Measurements from ENCODE around the gene IFRD1. TPM values are rescaled to one million over a fixed set of nuclear protein-coding genes. Genes with fewer than 3 reads are reported as not detected.
"Not testable (repeated sequence)": the region's sequence is repeated elsewhere in the genome, so short reads cannot be mapped to it uniquely, and the experiment has no call there.

The IFRD1 gene
- total RNA-seq, 1 donor from 2014 or later, result 24.6 TPM

DNA sequence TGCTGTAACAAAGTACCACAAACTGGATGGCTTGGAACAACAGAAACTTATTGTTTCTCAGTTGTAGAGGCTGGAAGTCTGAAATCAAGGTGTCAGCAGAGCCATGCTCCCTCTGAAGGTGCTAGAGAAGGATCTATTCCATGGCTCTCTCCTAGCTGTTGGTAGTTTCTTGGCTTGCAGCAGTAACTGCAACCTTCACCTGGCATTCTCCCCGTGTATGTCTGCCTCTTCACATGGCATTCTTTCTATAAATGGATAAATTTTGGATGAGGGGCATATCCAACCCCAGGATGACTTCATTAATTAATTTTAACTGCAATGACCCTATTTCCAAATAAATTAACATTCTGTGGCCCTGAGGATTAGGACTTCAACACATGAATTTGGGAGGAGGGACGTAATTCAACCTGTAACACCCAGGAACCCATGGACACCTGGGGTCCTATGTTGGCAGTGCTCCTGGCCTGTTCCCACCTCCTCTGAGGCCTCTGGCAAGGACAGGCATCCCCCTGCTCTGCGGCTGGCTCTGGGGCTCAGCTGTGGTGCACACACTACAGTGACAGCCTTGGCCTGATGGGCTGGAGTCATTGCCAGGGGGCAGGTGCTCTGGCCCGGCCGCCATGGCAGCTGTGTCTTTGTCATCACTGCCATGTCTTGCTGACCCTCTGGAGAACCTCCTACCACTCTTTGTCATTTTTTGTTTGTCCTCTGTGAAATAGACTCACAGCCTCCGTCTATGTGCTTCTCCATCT, 61.4 kb downstream of the IFRD1 start:
- TF ChIP-seq, protein P1, sequence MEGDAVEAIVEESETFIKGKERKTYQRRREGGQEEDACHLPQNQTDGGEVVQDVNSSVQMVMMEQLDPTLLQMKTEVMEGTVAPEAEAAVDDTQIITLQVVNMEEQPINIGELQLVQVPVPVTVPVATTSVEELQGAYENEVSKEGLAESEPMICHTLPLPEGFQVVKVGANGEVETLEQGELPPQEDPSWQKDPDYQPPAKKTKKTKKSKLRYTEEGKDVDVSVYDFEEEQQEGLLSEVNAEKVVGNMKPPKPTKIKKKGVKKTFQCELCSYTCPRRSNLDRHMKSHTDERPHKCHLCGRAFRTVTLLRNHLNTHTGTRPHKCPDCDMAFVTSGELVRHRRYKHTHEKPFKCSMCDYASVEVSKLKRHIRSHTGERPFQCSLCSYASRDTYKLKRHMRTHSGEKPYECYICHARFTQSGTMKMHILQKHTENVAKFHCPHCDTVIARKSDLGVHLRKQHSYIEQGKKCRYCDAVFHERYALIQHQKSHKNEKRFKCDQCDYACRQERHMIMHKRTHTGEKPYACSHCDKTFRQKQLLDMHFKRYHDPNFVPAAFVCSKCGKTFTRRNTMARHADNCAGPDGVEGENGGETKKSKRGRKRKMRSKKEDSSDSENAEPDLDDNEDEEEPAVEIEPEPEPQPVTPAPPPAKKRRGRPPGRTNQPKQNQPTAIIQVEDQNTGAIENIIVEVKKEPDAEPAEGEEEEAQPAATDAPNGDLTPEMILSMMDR (IDR thresholded peaks at IDR 0.05; ENCODE audit: borderline replicate concordance), result no peak
- Histone ChIP-seq H3K36me3 (no peaks in the 10 kb centered on the region), H3K27me3 (ENCODE audit: low read depth) (no peaks in the 10 kb centered on the region), H3K9me3 (replicated peaks) (no peaks in the 10 kb centered on the region), H3K27ac (replicated peaks) (no peak overlapping the region), H3K4me1 (no peaks in the 10 kb centered on the region), H3K4me3 (no peak overlapping the region)
- intact Hi-C loops (cut with micrococcal nuclease), result no loop called here
- DNase-seq, result no peak

DNA sequence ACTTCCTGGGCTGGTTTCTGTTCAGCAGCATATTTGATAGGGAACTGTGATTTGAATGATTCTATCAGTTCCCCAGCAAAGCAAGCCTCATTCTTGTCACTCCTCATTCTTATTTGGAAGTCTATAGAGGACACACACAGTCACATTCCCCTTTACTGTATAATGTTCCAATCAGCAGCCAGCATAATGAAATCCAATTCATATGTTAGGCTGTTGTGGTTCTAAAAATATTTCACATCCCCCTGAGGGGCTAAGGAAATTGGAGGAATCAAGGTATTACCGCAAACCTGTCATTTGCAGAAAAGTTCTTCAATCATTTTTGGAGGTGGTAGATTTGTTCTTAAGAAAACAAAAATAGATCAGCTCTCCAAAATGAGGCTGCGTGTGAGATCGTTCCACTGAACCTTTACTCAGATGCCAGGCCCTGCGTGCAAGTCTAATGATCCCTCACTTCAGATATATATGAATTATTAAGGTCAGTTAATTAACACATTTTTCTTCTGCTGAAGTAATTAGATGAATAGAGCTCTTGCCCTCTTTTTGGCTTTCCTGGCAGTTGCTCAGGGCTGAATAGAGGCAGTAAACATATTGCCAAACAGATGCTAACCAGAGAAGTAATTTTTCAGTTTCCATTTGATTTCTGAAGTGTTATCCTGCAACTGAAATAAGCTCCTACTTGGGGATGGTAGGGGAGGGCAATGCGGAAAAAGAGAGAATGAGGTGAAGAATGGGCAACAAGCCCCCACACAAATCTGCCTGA, 62.4 kb downstream of the IFRD1 start:
- no peaks in the 10 kb centered on the region for H3K9me3 ChIP-seq (replicated peaks)
- TF ChIP-seq, protein P1 (IDR thresholded peaks at IDR 0.05; ENCODE audit: borderline replicate concordance), result no peak
- no peaks in the 10 kb centered on the region for H3K27me3 ChIP-seq (ENCODE audit: low read depth)
- no peak overlapping the region for H3K27ac ChIP-seq (replicated peaks)
- no peak for DNase-seq
- no peaks in the 10 kb centered on the region for H3K36me3 ChIP-seq
- intact Hi-C loops (cut with micrococcal nuclease), result no loop called here
- H3K4me3 ChIP-seq, result no peak overlapping the region
- no peaks in the 10 kb centered on the region for H3K4me1 ChIP-seq

DNA sequence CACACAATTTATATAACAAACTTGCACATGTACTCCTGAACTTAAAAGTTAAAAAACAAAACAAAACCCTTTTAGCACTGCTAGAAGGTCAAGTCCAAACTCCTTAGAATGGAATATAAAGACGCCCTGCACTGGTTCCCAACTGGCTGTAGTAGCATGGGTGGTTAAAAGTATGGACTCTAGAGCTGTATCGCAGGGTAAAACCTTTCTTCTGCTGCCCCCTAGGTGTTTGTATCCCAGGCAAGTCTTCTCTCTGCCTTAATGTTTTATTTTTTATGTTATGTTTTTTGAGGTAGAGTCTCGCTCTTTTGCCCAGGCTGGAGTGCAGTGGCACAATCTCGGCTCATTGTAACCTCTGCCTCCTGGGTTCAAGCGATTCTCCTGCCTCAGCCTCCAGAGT, 65.7 kb downstream of the IFRD1 start:
- Histone ChIP-seq H3K4me3 (no peak overlapping the region), H3K27ac (replicated peaks) (no peak overlapping the region), H3K36me3 (no peaks in the 10 kb centered on the region), H3K9me3 (replicated peaks) (no peaks in the 10 kb centered on the region), H3K4me1 (no peaks in the 10 kb centered on the region), H3K27me3 (ENCODE audit: low read depth) (peaks cover 8% of the 10 kb centered on the region)
- TF ChIP-seq, protein P1 (IDR thresholded peaks at IDR 0.05; ENCODE audit: borderline replicate concordance), result no peak
- no peak for DNase-seq
- intact Hi-C loops (cut with micrococcal nuclease), result no loop called here

DNA sequence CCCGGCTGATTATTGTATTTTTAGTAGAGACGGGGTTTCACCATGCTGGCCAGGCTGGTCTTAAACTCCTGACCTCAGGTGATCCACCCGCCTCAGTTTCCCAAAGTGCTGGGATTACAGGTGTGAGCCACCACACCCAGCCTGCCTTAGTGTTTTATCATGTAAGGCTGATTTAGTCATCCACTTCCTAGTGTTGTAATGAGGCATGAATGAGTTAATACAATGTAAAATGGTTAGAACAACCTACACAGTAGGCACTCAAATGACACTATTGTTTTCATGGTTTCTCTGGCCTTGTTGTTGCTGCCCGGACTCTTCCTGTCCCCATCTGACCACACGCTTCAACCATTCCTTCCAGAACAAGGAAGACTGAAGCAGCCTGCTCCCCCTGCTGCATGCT, 66.2 kb downstream of the IFRD1 start:
- H3K27ac ChIP-seq (replicated peaks); H3K4me3 ChIP-seq; H3K27me3 ChIP-seq (ENCODE audit: low read depth); H3K9me3 ChIP-seq (replicated peaks); H3K4me1 ChIP-seq; H3K36me3 ChIP-seq; intact Hi-C loops (cut with micrococcal nuclease); DNase-seq: not testable (repeated sequence)

DNA sequence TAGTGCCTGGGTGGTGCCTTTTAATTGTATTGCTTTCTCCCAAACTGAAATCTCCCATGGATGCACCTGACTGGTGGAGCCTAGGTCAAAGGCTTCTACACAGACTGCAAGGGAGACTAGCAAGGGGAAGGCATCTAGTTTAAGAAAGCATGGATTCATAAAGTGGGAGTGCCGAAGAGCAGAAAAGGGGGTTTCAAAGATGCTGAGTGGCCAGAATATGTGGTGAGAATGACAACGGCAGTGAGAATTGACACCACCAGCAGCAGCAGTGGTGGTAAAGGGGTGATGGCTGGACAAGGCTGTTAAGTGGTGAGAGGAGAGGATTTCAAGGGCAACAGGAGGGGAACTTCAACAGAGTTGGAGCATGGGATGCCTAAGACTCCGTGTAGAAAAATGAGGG, 67.2 kb downstream of the IFRD1 start:
- intact Hi-C loops (cut with micrococcal nuclease), result no loop called here
- Histone ChIP-seq H3K4me1 (no peaks in the 10 kb centered on the region), H3K27ac (replicated peaks) (no peak overlapping the region), H3K27me3 (ENCODE audit: low read depth) (peaks cover 8% of the 10 kb centered on the region), H3K4me3 (no peak overlapping the region), H3K36me3 (no peaks in the 10 kb centered on the region), H3K9me3 (replicated peaks) (no peaks in the 10 kb centered on the region)
- TF ChIP-seq, protein P1 (IDR thresholded peaks at IDR 0.05; ENCODE audit: borderline replicate concordance), result no peak
- DNase-seq, result no peak

DNA sequence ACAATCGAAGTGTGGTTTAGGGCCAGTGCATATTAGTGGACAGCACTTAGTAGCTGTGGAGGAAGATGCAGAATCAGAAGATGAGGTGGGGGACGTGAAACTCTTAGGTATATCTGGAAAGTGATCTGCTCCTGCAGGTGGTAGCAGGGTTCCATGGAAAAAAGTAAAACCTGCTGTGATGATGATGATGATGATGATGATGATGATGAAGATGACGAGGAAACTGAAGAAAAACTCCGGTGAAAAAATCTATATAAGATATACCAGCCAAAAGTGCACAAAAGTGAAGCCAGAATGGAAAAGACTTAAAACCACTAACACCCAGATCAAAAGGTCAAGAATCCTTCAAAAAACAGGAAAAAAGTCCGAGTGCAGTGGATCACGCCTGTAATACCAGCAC, 70.5 kb downstream of the IFRD1 start:
- H3K4me1 ChIP-seq, result no peaks in the 10 kb centered on the region
- H3K9me3 ChIP-seq (replicated peaks), result no peaks in the 10 kb centered on the region
- intact Hi-C loops (cut with micrococcal nuclease), result no loop called here
- H3K36me3 ChIP-seq, result no peaks in the 10 kb centered on the region
- H3K27me3 ChIP-seq (ENCODE audit: low read depth), result peaks cover 8% of the 10 kb centered on the region
- TF ChIP-seq, protein P1 (IDR thresholded peaks at IDR 0.05; ENCODE audit: borderline replicate concordance), result no peak
- no peak for DNase-seq
- H3K4me3 ChIP-seq, result no peak overlapping the region
- no peak overlapping the region for H3K27ac ChIP-seq (replicated peaks)
